ENCODE measurements around the gene WAC. TPM values are rescaled to one million over a fixed set of nuclear protein-coding genes. Genes with fewer than 3 reads are reported as not detected.

Gene WAC
- total RNA-seq, 3 donors from 2014 or later (not counting 1 experiment from before 2014, with no cell fraction given) = 225 to 245 (median 226) TPM

GRCh38 chr10:28587970-28588290 lies 55.0 kb downstream of the WAC start:
- Histone ChIP-seq H3K9me3 (ENCODE audit: control insufficient read depth, insufficient read depth, low read length) (no peaks in the 10 kb centered on the region), H3K4me1 (ENCODE audit: control insufficient read depth, insufficient read depth, low read length) (peaks cover 3% of the 10 kb centered on the region), H3K27me3 (ENCODE audit: control insufficient read depth, insufficient read depth, low read length) (no peaks in the 10 kb centered on the region), H3K36me3 (ENCODE audit: control insufficient read depth, insufficient read depth, low read length) (peaks cover 65% of the 10 kb centered on the region), H3K27ac (ENCODE audit: low read length) (no peak overlapping the region), H3K4me3 (ENCODE audit: low read length) (no peak overlapping the region)
- Mint-ChIP-seq H3K27ac (peak overlapping the region; percentile 60 to 73), H3K4me1 (peaks cover 51 to 52% of the 10 kb centered on the region in 2 donors), H3K4me3 (no peak overlapping the region), H3K9me3 (no peaks in the 10 kb centered on the region), H3K36me3 (peaks cover 10% of the 10 kb centered on the region), H3K27me3 (ENCODE audit: low read depth in 2 of 2) (no peaks in the 10 kb centered on the region)
- TF ChIP-seq, protein P1, sequence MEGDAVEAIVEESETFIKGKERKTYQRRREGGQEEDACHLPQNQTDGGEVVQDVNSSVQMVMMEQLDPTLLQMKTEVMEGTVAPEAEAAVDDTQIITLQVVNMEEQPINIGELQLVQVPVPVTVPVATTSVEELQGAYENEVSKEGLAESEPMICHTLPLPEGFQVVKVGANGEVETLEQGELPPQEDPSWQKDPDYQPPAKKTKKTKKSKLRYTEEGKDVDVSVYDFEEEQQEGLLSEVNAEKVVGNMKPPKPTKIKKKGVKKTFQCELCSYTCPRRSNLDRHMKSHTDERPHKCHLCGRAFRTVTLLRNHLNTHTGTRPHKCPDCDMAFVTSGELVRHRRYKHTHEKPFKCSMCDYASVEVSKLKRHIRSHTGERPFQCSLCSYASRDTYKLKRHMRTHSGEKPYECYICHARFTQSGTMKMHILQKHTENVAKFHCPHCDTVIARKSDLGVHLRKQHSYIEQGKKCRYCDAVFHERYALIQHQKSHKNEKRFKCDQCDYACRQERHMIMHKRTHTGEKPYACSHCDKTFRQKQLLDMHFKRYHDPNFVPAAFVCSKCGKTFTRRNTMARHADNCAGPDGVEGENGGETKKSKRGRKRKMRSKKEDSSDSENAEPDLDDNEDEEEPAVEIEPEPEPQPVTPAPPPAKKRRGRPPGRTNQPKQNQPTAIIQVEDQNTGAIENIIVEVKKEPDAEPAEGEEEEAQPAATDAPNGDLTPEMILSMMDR (IDR thresholded peaks at IDR 0.05) = no peak
- DNase-seq = no peak
- 71% methylated on average over 1 of the region's 1 CpG for WGBS (ENCODE audit: insufficient coverage)
- intact Hi-C loops (cut with micrococcal nuclease) = no loop called here
- ATAC-seq = no peak

DNA sequence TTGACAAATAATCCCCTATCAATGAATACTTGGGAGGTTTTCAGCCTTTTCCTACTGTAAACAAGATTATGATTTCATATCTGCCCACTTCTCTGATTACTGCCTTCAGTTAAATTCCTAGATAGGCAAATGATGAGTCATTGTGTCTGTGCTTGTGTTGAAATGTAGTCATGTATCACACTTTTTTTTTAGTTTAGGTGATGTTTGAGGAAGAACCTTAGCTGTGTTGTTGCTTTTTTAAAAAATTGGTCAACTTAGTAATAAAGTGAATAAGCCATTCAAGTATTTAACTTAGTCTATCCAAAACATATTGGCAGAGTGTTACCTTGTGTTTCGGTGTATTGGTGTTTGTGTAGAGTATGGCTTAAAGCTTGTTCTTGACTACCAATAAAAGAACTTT lies 60.0 kb downstream of the WAC start:
- DNase-seq = no peak
- no peaks in the 10 kb centered on the region for H3K27me3 Mint-ChIP-seq (ENCODE audit: low read depth in 2 of 2)
- H3K9me3 Mint-ChIP-seq = no peaks in the 10 kb centered on the region
- no peak overlapping the region for H3K27ac ChIP-seq (ENCODE audit: low read length)
- peak overlapping the region; percentile 40 for H3K4me3 Mint-ChIP-seq
- H3K36me3 Mint-ChIP-seq = peaks cover 15% of the 10 kb centered on the region
- WGBS (ENCODE audit: insufficient coverage) = 100% methylated on average over 1 of the region's 1 CpG
- H3K27ac Mint-ChIP-seq = peak overlapping the region; percentile 61 to 78
- H3K27me3 ChIP-seq (ENCODE audit: control insufficient read depth, insufficient read depth, low read length) = no peaks in the 10 kb centered on the region
- no peak overlapping the region for H3K4me3 ChIP-seq (ENCODE audit: low read length)
- H3K4me1 Mint-ChIP-seq = peaks cover 53 to 57% of the 10 kb centered on the region in 2 donors
- peaks cover 5% of the 10 kb centered on the region for H3K4me1 ChIP-seq (ENCODE audit: control insufficient read depth, insufficient read depth, low read length)
- ATAC-seq = peak in 2 of 3 donors; percentile 47 to 84
- H3K36me3 ChIP-seq (ENCODE audit: control insufficient read depth, insufficient read depth, low read length) = peaks cover 46% of the 10 kb centered on the region
- intact Hi-C loops (cut with micrococcal nuclease) = no loop called here
- no peaks in the 10 kb centered on the region for H3K9me3 ChIP-seq (ENCODE audit: control insufficient read depth, insufficient read depth, low read length)
- TF ChIP-seq, protein P1 (IDR thresholded peaks at IDR 0.05) = no peak

DNA sequence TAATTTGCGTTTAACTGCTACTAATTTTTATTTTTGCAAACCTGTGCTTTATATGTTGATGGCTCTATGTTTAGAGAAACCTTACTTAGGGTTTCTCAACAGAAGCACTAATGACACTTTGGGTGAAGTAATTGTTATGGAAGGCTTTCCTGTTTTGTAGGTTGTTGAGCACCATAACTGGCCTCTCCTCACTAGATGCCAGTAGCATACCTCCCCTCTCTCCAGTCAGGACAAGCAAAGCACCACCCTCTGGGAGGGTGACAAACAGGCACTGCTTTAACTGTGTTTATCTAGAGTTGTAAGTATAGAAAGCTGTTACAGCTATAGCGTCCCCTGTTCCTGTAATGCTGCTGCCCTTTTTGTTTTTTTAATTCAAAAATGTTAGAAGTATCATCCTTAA lies 60.9 kb downstream of the WAC start:
- Mint-ChIP-seq H3K4me3 (no peak overlapping the region), H3K36me3 (peaks cover 15% of the 10 kb centered on the region), H3K4me1 (peaks cover 55 to 57% of the 10 kb centered on the region in 2 donors), H3K9me3 (no peaks in the 10 kb centered on the region), H3K27ac (peak overlapping the region; percentile 61 to 78), H3K27me3 (ENCODE audit: low read depth in 2 of 2) (no peaks in the 10 kb centered on the region)
- no peak for DNase-seq
- TF ChIP-seq, protein P1 (IDR thresholded peaks at IDR 0.05) = no peak
- WGBS (ENCODE audit: insufficient coverage) = 57% methylated on average over 1 of the region's 2 CpGs
- no peak overlapping the region for H3K27ac ChIP-seq (ENCODE audit: low read length)
- peaks cover 53% of the 10 kb centered on the region for H3K36me3 ChIP-seq (ENCODE audit: control insufficient read depth, insufficient read depth, low read length)
- no peaks in the 10 kb centered on the region for H3K9me3 ChIP-seq (ENCODE audit: control insufficient read depth, insufficient read depth, low read length)
- no peaks in the 10 kb centered on the region for H3K27me3 ChIP-seq (ENCODE audit: control insufficient read depth, insufficient read depth, low read length)
- H3K4me1 ChIP-seq (ENCODE audit: control insufficient read depth, insufficient read depth, low read length) = peaks cover 5% of the 10 kb centered on the region
- peak in 1 of 3 donors; percentile 30 for ATAC-seq
- intact Hi-C loops (cut with micrococcal nuclease) = no loop called here
- H3K4me3 ChIP-seq (ENCODE audit: low read length) = no peak overlapping the region

DNA sequence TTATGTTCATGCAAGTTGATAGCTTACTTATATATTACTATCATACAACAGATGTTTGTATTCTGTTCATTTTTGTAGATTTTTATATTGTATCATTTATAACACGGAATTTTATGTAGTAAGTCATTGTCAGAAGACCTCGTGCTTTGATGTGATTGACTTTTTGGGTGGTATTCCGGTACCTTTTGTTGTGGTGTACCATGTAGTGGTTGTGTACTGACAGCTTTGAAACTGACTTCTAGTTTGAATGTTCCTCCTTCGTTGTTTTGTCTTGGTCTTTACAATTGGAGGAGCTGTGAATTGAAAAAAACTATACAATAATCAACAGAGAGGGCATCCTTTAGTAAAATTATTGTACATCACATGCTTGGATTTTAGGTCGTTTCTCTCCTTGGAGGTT lies 61.5 kb downstream of the WAC start:
- peaks cover 57% of the 10 kb centered on the region for H3K36me3 ChIP-seq (ENCODE audit: control insufficient read depth, insufficient read depth, low read length)
- Mint-ChIP-seq H3K4me1 (peaks cover 55 to 56% of the 10 kb centered on the region in 2 donors), H3K27me3 (ENCODE audit: low read depth in 2 of 2) (no peaks in the 10 kb centered on the region), H3K9me3 (no peaks in the 10 kb centered on the region), H3K36me3 (peaks cover 15% of the 10 kb centered on the region), H3K27ac (peak overlapping the region; percentile 61 to 78), H3K4me3 (peak overlapping the region; percentile 60)
- H3K9me3 ChIP-seq (ENCODE audit: control insufficient read depth, insufficient read depth, low read length) = no peaks in the 10 kb centered on the region
- no peak overlapping the region for H3K4me3 ChIP-seq (ENCODE audit: low read length)
- H3K27ac ChIP-seq (ENCODE audit: low read length) = no peak overlapping the region
- ATAC-seq = no peak
- H3K27me3 ChIP-seq (ENCODE audit: control insufficient read depth, insufficient read depth, low read length) = no peaks in the 10 kb centered on the region
- TF ChIP-seq, protein P1 (IDR thresholded peaks at IDR 0.05) = no peak
- H3K4me1 ChIP-seq (ENCODE audit: control insufficient read depth, insufficient read depth, low read length) = peaks cover 5% of the 10 kb centered on the region
- peak in 1 of 2 donors; percentile 76 for DNase-seq
- 47% methylated on average over 3 of the region's 5 CpGs for WGBS (ENCODE audit: insufficient coverage)
- intact Hi-C loops (cut with micrococcal nuclease) = no loop called here

Data from natural killer cell (primary cell).